Epithelial cell of prostate (primary cell): ENCODE measurements around the gene ACSF3.
A peak's percentile ranks its signal among the peaks of the same experiment; 100 is the strongest.
"Not testable (repeated sequence)": the region's sequence is repeated elsewhere in the genome, so short reads cannot be mapped to it uniquely, and the experiment has no call there.

ENCODE experiments used
- DNase-seq: peaks from one replicate; pipeline ENCODE4 v3.0.0-alpha.2; 2011; ENCODE audit warnings: low read depth, low spot score
- H3K27ac ChIP-seq: fragments of 450-650 bp; 2 replicates; pipeline ENCODE4 v1.5.1; 2017; ENCODE audit warnings: mild to moderate bottlenecking

The ACSF3 gene

GRCh38 chr16:89153848-89154271, 60.2 kb downstream of the ACSF3 start:
- DNase-seq = no peak
- H3K27ac ChIP-seq = no peak overlapping the region

- DNase-seq = no peak
- H3K27ac ChIP-seq = no peak overlapping the region
These were observed 60.9 kb downstream of the ACSF3 start for GRCh38 chr16:89154390-89155183.

- no peak overlapping the region for H3K27ac ChIP-seq
- no peak for DNase-seq
These were observed 61.6 kb downstream of the ACSF3 start for GRCh38 chr16:89155184-89155679.

- no peak for DNase-seq
- H3K27ac ChIP-seq = no peak overlapping the region
These were observed 62.4 kb downstream of the ACSF3 start for GRCh38 chr16:89155851-89156739.

- peak; percentile 86 for DNase-seq
- no peak overlapping the region for H3K27ac ChIP-seq
These were observed 63.3 kb downstream of the ACSF3 start for GRCh38 chr16:89156740-89157645.

GRCh38 chr16:89157778-89158177, 64.1 kb downstream of the ACSF3 start:
- no peak for DNase-seq
- H3K27ac ChIP-seq = no peak overlapping the region

- no peak overlapping the region for H3K27ac ChIP-seq
- DNase-seq = no peak
These were observed 65.6 kb downstream of the ACSF3 start for GRCh38 chr16:89159066-89159849.

- no peak overlapping the region for H3K27ac ChIP-seq
- no peak for DNase-seq
These were observed 66.2 kb downstream of the ACSF3 start for GRCh38 chr16:89159850-89160354.

- no peak overlapping the region for H3K27ac ChIP-seq
- no peak for DNase-seq
These were observed 67.5 kb downstream of the ACSF3 start for GRCh38 chr16:89160977-89161701.

- H3K27ac ChIP-seq = no peak overlapping the region
- no peak for DNase-seq
These were observed 68.4 kb downstream of the ACSF3 start for GRCh38 chr16:89161763-89162713.

- H3K27ac ChIP-seq = no peak overlapping the region
- no peak for DNase-seq
These were observed 69.6 kb downstream of the ACSF3 start for GRCh38 chr16:89163297-89163696.

- no peak for DNase-seq
- H3K27ac ChIP-seq = no peak overlapping the region
These were observed 70.8 kb downstream of the ACSF3 start for GRCh38 chr16:89164436-89164835.

- H3K27ac ChIP-seq = no peak overlapping the region
These were observed 71.4 kb downstream of the ACSF3 start for GRCh38 chr16:89164847-89165680.

GRCh38 chr16:89165681-89165979, 72.0 kb downstream of the ACSF3 start:
- DNase-seq, H3K27ac ChIP-seq: not testable (repeated sequence)

More at GRCh38 chr16:89164847-89165680, 71.4 kb downstream of the ACSF3 start:
- no peak for DNase-seq

- DNase-seq = no peak
- no peak overlapping the region for H3K27ac ChIP-seq
These were observed 73.2 kb downstream of the ACSF3 start for GRCh38 chr16:89166696-89167424.

GRCh38 chr16:89167425-89167941, 73.8 kb downstream of the ACSF3 start:
- no peak for DNase-seq

More at GRCh38 chr16:89167425-89167941, 73.8 kb downstream of the ACSF3 start:
- no peak overlapping the region for H3K27ac ChIP-seq
